Heart right ventricle (tissue), 16 donors: ENCODE results near the gene MGAT2. TPM values are rescaled to one million over a fixed set of nuclear protein-coding genes. Genes with fewer than 3 reads are reported as not detected.
A peak's percentile ranks its signal among the peaks of the same experiment; 100 is the strongest.
"Not testable (repeated sequence)": the region's sequence is repeated elsewhere in the genome, so short reads cannot be mapped to it uniquely, and the experiment has no call there.

Experiments used
- ATAC-seq, 8 donors: fragments of 200-7000 bp; cut with Tn5 transposase; one replicate each; pipeline ENCODE4 v1.9.1; 2020; ENCODE audit warnings: mild to moderate bottlenecking in 8 of 8, moderate library complexity in 8 of 8, moderate number of reproducible peaks in 1 of 8
- DNase-seq, 2 donors: peaks; one replicate each; pipeline ENCODE4 v3.0.0-alpha.2; 2020
- H3K27ac ChIP-seq, 10 donors: fragments of 200-600 bp; sonication (generic) in 2 of 10; one replicate each; pipeline versions ENCODE4 v1.5.0 to v1.8.0; 2020 to 2022; ENCODE audit warnings: mild to moderate bottlenecking in 3 of 10
- H3K27me3 ChIP-seq, 7 donors: fragments of 200-600 bp; one replicate each; pipeline ENCODE4 v1.8.0; 2021 to 2022; ENCODE audit warnings: mild to moderate bottlenecking in 2 of 7
- H3K36me3 ChIP-seq, 9 donors: fragments of 200-600 bp; sonication (generic) in 1 of 9; one replicate each; pipeline versions ENCODE4 v1.5.0 to v1.8.0; 2020 to 2022; ENCODE audit warnings: mild to moderate bottlenecking in 2 of 9
- H3K4me1 ChIP-seq, 9 donors: fragments of 200-600 bp; sonication (generic) in 1 of 9; one replicate each; pipeline versions ENCODE4 v1.5.0 to v1.8.0; 2020 to 2022; ENCODE audit warnings: mild to moderate bottlenecking in 4 of 9
- H3K4me3 ChIP-seq, 10 donors: fragments of 200-600 bp; sonication (generic) in 2 of 10; one replicate each; pipeline versions ENCODE4 v1.5.0 to v1.8.0; 2020 to 2022; ENCODE audit warnings: mild to moderate bottlenecking in 7 of 10, moderate library complexity in 2 of 10
- H3K9me3 ChIP-seq, 11 donors: fragments of 200-600 bp in 10 of 11; sonication (generic) in 2 of 11; one replicate each; pipeline versions ENCODE4 v1.5.0 to v1.8.0; 2013 to 2022; ENCODE audit warnings: mild to moderate bottlenecking in 2 of 11, control low read depth in 1 of 11, moderate library complexity in 1 of 11
- WGBS, 2 donors: extraction: QIAGEN DNeasy Blood & Tissue Kit; methylation state at CpG; one replicate each; pipeline ENCODE4 v1.1.7; 2013; ENCODE audit warnings: inconsistent platforms in 1 of 2; 5-methylcytosine and 5-hydroxymethylcytosine counted together
- intact Hi-C, 10 donors: fragments of 100-400 bp; cut with DNase I; formaldehyde crosslinking; loops; one replicate each; pipeline versions ENCODE4 v1.11.1 to v1.14.2; 2022
- polyA plus RNA-seq, 2 donors: library from polyadenylated mRNA; stranded (reverse); fragments of 200-250 nt; gene quantifications; one replicate each; pipeline ENCODE4 v1.2.3, GENCODE V29; 2013
- total RNA-seq, 10 donors: library from RNA; stranded (reverse); fragmentation: NEBNext Ultra II Directional in 3 of 10; extraction: Animal tissue kit (Norgen Biotek cat#: 25700) in 3 of 10; gene quantifications; one replicate each; pipeline versions ENCODE4 v1.2.1 to v1.2.4, GENCODE V29; 2021 to 2023
- TF ChIP-seq, protein P1 (sequence below), 9 donors: fragments of 200-600 bp; sonication (generic) in 2 of 9; IDR thresholded peaks; one replicate each; pipeline versions ENCODE4 v1.5.0 to v1.8.0; 2021 to 2022; ENCODE audit warnings: antibody characterized with exemption in 9 of 9, mild to moderate bottlenecking in 5 of 9, moderate library complexity in 1 of 9
- donor health status: Arrhythmogenic right ventricular cardiomyopathy.
- donor health status: ischemic (EF 13 %, LVEDD 7.1; RV severe dilation, severe dysfunction).
- donor health status: healthy with polysubstance abuse.
- donor health status: DM: no; HTN: yes; CAD: no.
- donor health status: DM: no; HTN: no; CAD: no.
- donor health status: ischemic (EF 25% LVEDD 6.9; RV normal size, moderate dysfunction).
- donor health status: ischemic (EF 25% LVEDD 5.7; RV mildly dilated, moderate dysfunction).
- donor health status: healthy.
- donor health status: DM: yes; HTN: yes; CAD: no.
- donor health status: Ischemic cardiomyopathy.
- donor health status: ischemic (EF 35%, LVEDD 5.7; RV mildly dilated, moderate dysfunction).
- donor health status: nonischemic (EF 11% LVEDD 7.7; RV severe dilation, severe dysfunction).
- donor health status: DM: yes; HTN: yes; CAD: no.
- donor health status: PGD.
- donor health status: ischemic (EF 29% LVEDD 5.4; RV normal size, mild dysfunction).
- donor health status: nonischemic (EF 23%, LVEDD 6.1; RV moderate dilation, normal function).

The MGAT2 gene
- total and polyA plus RNA-seq, 12 donors = 6.1 to 23.4 (median 14.3) TPM

DNA sequence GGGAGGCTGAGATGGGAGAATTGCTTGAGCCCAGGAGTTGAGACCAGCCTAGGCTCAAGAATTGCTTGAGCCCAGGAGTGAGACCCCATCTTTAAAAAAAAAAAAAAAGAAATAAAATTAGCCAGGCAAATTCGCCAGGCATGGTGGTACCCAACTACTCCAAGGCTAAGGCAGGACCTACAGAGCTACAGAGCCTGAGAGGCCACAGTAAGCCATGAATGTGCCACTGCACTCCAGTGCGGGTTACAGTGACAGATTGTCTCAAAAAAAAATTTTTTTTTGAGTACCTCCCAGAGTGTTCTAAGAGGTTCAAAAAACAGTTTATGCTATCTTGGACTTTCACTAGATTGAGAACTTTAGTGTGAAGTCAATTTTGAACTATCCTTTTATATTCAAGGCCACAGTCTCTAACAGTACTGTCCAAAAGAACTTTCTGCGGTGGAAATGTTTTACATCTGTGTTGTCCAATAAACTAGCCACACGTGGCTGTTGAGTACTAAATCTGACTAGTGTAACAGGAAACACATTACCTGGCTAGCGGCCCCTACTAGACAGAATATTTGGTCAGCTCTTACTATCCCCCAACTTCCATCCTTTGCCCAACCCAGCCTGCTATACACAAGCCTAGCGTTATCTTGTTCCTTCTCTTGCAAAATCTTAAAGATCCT, 2.6 kb upstream of the MGAT2 start:
- 88 to 92% methylated on average over 6 of the region's 6 CpGs for WGBS, 2 donors
- ATAC-seq = no peak
- no peak overlapping the region for H3K27ac ChIP-seq

DNA sequence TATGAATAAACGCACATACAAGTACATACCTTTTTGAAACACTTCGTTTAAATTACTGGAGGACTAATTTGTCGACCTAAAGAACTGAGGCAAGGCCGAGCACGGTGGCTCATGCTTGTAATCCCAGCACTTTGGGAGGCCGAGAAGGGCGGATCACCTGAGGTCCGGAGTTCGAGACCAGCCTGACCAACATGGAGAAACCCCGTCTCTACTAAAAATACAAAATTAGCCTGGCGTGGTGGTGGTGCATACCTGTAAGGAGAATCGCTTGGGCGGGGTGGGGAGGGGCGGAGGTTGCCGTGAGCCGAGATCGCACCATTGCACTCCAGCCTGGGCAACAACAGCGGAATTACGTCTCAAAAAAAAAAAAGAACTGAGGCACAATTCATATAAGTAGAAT, 1.3 kb upstream of the MGAT2 start:
- intact Hi-C loops, H3K9me3 ChIP-seq, H3K27me3 ChIP-seq, ATAC-seq, DNase-seq: not testable (repeated sequence)
- H3K4me1 ChIP-seq = peaks cover 0 to 58% (median 41%) of the 10 kb centered on the region in 9 donors
- peaks cover 0 to 42% (median 11%) of the 10 kb centered on the region in 9 donors for H3K36me3 ChIP-seq
- H3K27ac ChIP-seq = peak overlapping the region in 5 of 10 donors; percentile 92 to 98 (median 95)
- WGBS, 2 donors = 68 to 76% methylated on average over 19 of the region's 19 CpGs
- H3K4me3 ChIP-seq = peak overlapping the region in 9 of 10 donors; percentile 63 to 97 (median 91)

More for the DNA sequence above, 2.6 kb upstream of the MGAT2 start:
- DNase-seq = no peak
- H3K9me3 ChIP-seq = no peaks in the 10 kb centered on the region
- no peaks in the 10 kb centered on the region for H3K27me3 ChIP-seq
- no peak overlapping the region for H3K4me3 ChIP-seq
- intact Hi-C loops = no loop called here
- TF ChIP-seq, protein P1, sequence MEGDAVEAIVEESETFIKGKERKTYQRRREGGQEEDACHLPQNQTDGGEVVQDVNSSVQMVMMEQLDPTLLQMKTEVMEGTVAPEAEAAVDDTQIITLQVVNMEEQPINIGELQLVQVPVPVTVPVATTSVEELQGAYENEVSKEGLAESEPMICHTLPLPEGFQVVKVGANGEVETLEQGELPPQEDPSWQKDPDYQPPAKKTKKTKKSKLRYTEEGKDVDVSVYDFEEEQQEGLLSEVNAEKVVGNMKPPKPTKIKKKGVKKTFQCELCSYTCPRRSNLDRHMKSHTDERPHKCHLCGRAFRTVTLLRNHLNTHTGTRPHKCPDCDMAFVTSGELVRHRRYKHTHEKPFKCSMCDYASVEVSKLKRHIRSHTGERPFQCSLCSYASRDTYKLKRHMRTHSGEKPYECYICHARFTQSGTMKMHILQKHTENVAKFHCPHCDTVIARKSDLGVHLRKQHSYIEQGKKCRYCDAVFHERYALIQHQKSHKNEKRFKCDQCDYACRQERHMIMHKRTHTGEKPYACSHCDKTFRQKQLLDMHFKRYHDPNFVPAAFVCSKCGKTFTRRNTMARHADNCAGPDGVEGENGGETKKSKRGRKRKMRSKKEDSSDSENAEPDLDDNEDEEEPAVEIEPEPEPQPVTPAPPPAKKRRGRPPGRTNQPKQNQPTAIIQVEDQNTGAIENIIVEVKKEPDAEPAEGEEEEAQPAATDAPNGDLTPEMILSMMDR (IDR thresholded peaks at IDR 0.05) = no peak
- peaks cover 0 to 36% (median 11%) of the 10 kb centered on the region in 9 donors for H3K36me3 ChIP-seq
- peaks cover 0 to 45% (median 31%) of the 10 kb centered on the region in 9 donors for H3K4me1 ChIP-seq

- WGBS, 2 donors = 1% methylated on average over 11 of the region's 11 CpGs
Observed at GRCh38 chr14:49619730-49620129, 869 bp upstream of the MGAT2 start.

DNA sequence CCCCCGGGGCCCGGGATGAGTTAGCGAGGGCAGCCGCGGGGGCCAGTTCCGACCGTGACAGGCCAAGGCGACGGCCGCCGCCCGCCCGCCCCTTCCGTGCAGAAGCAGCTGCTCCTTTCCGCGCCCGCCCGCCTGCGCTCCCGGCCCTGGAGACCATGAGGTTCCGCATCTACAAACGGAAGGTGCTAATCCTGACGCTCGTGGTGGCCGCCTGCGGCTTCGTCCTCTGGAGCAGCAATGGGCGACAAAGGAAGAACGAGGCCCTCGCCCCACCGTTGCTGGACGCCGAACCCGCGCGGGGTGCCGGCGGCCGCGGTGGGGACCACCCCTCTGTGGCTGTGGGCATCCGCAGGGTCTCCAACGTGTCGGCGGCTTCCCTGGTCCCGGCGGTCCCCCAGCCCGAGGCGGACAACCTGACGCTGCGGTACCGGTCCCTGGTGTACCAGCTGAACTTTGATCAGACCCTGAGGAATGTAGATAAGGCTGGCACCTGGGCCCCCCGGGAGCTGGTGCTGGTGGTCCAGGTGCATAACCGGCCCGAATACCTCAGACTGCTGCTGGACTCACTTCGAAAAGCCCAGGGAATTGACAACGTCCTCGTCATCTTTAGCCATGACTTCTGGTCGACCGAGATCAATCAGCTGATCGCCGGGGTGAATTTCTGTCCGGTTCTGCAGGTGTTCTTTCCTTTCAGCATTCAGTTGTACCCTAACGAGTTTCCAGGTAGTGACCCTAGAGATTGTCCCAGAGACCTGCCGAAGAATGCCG, 699 bp downstream of the MGAT2 start:
- TF ChIP-seq, protein P1 (IDR thresholded peaks at IDR 0.05) = peak in 1 of 9 donors; percentile 13
- 2 to 4% methylated on average over 64 to 65 of the region's 65 CpGs for WGBS, 2 donors
- H3K36me3 ChIP-seq = peaks cover 0 to 51% (median 11%) of the 10 kb centered on the region in 9 donors
- intact Hi-C loops = loop anchor here in 1 of 10 donors (5.0 kb wide), 1 partner anchor 146 kb away; the partner anchor contains the start of gene KLHDC2
- H3K9me3 ChIP-seq = no peaks in the 10 kb centered on the region
- no peaks in the 10 kb centered on the region for H3K27me3 ChIP-seq
- DNase-seq = peak; percentile 78 to 79
- peak overlapping the region; percentile 63 to 97 (median 90) for H3K4me3 ChIP-seq
- H3K4me1 ChIP-seq = peaks cover 0 to 64% (median 41%) of the 10 kb centered on the region in 9 donors
- ATAC-seq = peak; percentile 63 to 87 (median 72)
- H3K27ac ChIP-seq = peak overlapping the region; percentile 72 to 98 (median 94)

More at GRCh38 chr14:49619730-49620129, 869 bp upstream of the MGAT2 start:
- ATAC-seq = no peak
- no peaks in the 10 kb centered on the region for H3K9me3 ChIP-seq
- no peaks in the 10 kb centered on the region for H3K27me3 ChIP-seq
- peak overlapping the region in 9 of 10 donors; percentile 92 to 98 (median 95) for H3K27ac ChIP-seq
- peaks cover 0 to 43% (median 11%) of the 10 kb centered on the region in 9 donors for H3K36me3 ChIP-seq
- TF ChIP-seq, protein P1 (IDR thresholded peaks at IDR 0.05) = no peak
- peak overlapping the region; percentile 63 to 97 (median 90) for H3K4me3 ChIP-seq
- intact Hi-C loops = loop anchor here in 1 of 10 donors (5.0 kb wide), 1 partner anchor 148 kb away; the partner anchor contains the start of gene KLHDC2
- no peak for DNase-seq
- H3K4me1 ChIP-seq = peaks cover 0 to 62% (median 41%) of the 10 kb centered on the region in 9 donors
